Mesendoderm (in vitro differentiated cells): Measurements from ENCODE around the gene WWTR1.

Source experiments
- DNase-seq: peaks from one replicate; pipeline ENCODE4 v3.0.0; 2013
- H2AK5ac ChIP-seq: 2 replicates; pipeline ENCODE4 v1.6.1; 2013; ENCODE audit warnings: low read length, inconsistent platforms
- H2BK120ac ChIP-seq: 2 replicates; pipeline ENCODE4 v1.6.1; 2013; ENCODE audit warnings: low read depth, mild to moderate bottlenecking, low read length, moderate library complexity, mixed read lengths
- H2BK15ac ChIP-seq: replicated peaks from 2 replicates; pipeline ENCODE4 v1.6.1; 2013; ENCODE audit warnings: low read depth, mild to moderate bottlenecking, moderate library complexity
- H2BK5ac ChIP-seq: 2 replicates; pipeline ENCODE4 v1.6.1; 2013; ENCODE audit warnings: low read length, inconsistent platforms
- H3K18ac ChIP-seq: 2 replicates; pipeline ENCODE4 v1.6.1; 2013; ENCODE audit warnings: mild to moderate bottlenecking, low read length, mixed read lengths
- H3K23ac ChIP-seq: one replicate; pipeline ENCODE4 v1.6.1; 2013; ENCODE audit warnings: low read length
- H3K27ac ChIP-seq: 2 replicates; pipeline ENCODE4 v1.5.1; 2013; ENCODE audit warnings: low read depth, mild to moderate bottlenecking, inconsistent platforms, low read length, moderate library complexity
- H3K27me3 ChIP-seq: 2 replicates; pipeline ENCODE4 v1.6.1; 2013; ENCODE audit warnings: low read length, control low read depth, mild to moderate bottlenecking, inconsistent platforms; ENCODE audit not compliant: insufficient read depth, poor library complexity
- H3K36me3 ChIP-seq: 2 replicates; pipeline ENCODE4 v1.6.1; 2013; ENCODE audit warnings: low read length, inconsistent platforms; ENCODE audit not compliant: control insufficient read depth, insufficient read depth
- H3K4ac ChIP-seq: one replicate; pipeline ENCODE4 v1.6.1; 2013; ENCODE audit warnings: low read depth, mild to moderate bottlenecking, low read length, moderate library complexity
- H3K4me1 ChIP-seq: 2 replicates; pipeline ENCODE4 v1.6.1; 2013; ENCODE audit warnings: low read depth, low read length, inconsistent platforms; ENCODE audit not compliant: control insufficient read depth
- H3K4me2 ChIP-seq: 2 replicates; pipeline ENCODE4 v1.6.1; 2013; ENCODE audit warnings: low read length
- H3K4me3 ChIP-seq: 2 replicates; pipeline ENCODE4 v1.5.1; 2013; ENCODE audit warnings: mild to moderate bottlenecking, low read length
- H3K56ac ChIP-seq: one replicate; pipeline ENCODE4 v1.6.1; 2013; ENCODE audit warnings: low read length
- H3K79me1 ChIP-seq: 2 replicates; pipeline ENCODE4 v1.6.1; 2013; ENCODE audit warnings: low read length, inconsistent platforms
- H3K79me2 ChIP-seq: 2 replicates; pipeline ENCODE4 v1.6.1; 2013; ENCODE audit warnings: mild to moderate bottlenecking, low read length; ENCODE audit not compliant: control insufficient read depth, insufficient read depth
- H3K9ac ChIP-seq: 2 replicates; pipeline ENCODE4 v1.6.1; 2013; ENCODE audit warnings: low read length, inconsistent platforms
- H4K5ac ChIP-seq: one replicate; pipeline ENCODE4 v1.6.1; 2013; ENCODE audit warnings: low read length
- H4K8ac ChIP-seq: one replicate; pipeline ENCODE4 v1.6.1; 2013; ENCODE audit warnings: low read depth, mild to moderate bottlenecking, control low read depth, low read length, moderate library complexity
- WGBS: extraction: QIAGEN DNeasy Blood & Tissue Kit; methylation state at CpG from one replicate; pipeline ENCODE4 v1.1.7; 2013; ENCODE audit warnings: low lambda C conversion rate, missing lambda C conversion rate; ENCODE audit not compliant: insufficient coverage; ENCODE audit errors: extremely low coverage; 5-methylcytosine and 5-hydroxymethylcytosine counted together

The WWTR1 gene

GRCh38 chr3:149628957-149629670 is 28.7 kb downstream of the WWTR1 start:
- no peaks in the 10 kb centered on the region for H3K36me3 ChIP-seq
- H3K27me3 ChIP-seq = peaks cover 2% of the 10 kb centered on the region
- no peak overlapping the region for H3K4me3 ChIP-seq
- H3K79me1 ChIP-seq = peaks cover 25% of the 10 kb centered on the region
- no CpG with 5 or more reads among the region's 6 CpGs for WGBS
- no peak overlapping the region for H3K18ac ChIP-seq
- H2BK120ac ChIP-seq = no peak overlapping the region
- H3K79me2 ChIP-seq = peaks cover 25% of the 10 kb centered on the region
- H2BK5ac ChIP-seq = no peak overlapping the region
- no peak overlapping the region for H3K27ac ChIP-seq
- no peak overlapping the region for H3K4ac ChIP-seq
- H3K23ac ChIP-seq = no peak overlapping the region
- no peak overlapping the region for H3K9ac ChIP-seq
- no peak for DNase-seq
- H3K4me2 ChIP-seq = no peak overlapping the region
- peaks cover 2% of the 10 kb centered on the region for H3K4me1 ChIP-seq
- no peak overlapping the region for H2BK15ac ChIP-seq
- no peak overlapping the region for H3K56ac ChIP-seq
- no peak overlapping the region for H4K8ac ChIP-seq
- H2AK5ac ChIP-seq = no peak overlapping the region
- no peak overlapping the region for H4K5ac ChIP-seq

DNA sequence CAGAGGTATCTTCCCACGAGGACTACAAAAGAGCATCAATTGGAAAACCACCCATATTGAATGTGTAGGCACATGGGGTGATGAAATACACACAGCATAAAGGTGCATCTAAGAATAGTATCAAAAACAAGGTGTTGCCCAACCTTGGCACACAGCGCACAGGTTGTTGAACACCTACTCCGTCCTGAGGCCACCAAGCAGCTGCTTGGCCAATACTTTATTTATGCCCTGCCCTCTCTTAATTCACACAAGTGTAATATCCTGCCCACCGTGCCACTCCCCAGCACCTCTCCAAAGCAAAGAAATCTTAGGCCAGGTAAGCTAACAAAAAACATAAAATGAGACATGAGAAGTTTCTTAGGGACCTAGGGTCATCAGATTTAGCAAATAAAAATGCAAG is 31.2 kb downstream of the WWTR1 start:
- Histone ChIP-seq H3K27ac (no peak overlapping the region), H3K27me3 (peaks cover 2% of the 10 kb centered on the region), H3K4me3 (no peak overlapping the region), H3K4me2 (no peak overlapping the region), H3K79me2 (peaks cover 26% of the 10 kb centered on the region), H2BK5ac (no peak overlapping the region), H3K56ac (no peak overlapping the region), H4K5ac (no peak overlapping the region), H3K9ac (no peak overlapping the region), H4K8ac (no peak overlapping the region), H3K18ac (no peak overlapping the region), H3K4me1 (peaks cover 2% of the 10 kb centered on the region), H3K79me1 (peaks cover 24% of the 10 kb centered on the region), H2BK120ac (no peak overlapping the region), H3K4ac (no peak overlapping the region), H3K23ac (no peak overlapping the region), H3K36me3 (no peaks in the 10 kb centered on the region), H2AK5ac (no peak overlapping the region), H2BK15ac (no peak overlapping the region)
- no peak for DNase-seq
- no CpG with 5 or more reads among the region's 4 CpGs for WGBS

GRCh38 chr3:149625795-149626194 is 32.0 kb downstream of the WWTR1 start:
- no peak overlapping the region for H3K4ac ChIP-seq
- no peak overlapping the region for H3K56ac ChIP-seq
- H3K79me1 ChIP-seq = peaks cover 22% of the 10 kb centered on the region
- H2BK15ac ChIP-seq = no peak overlapping the region
- WGBS = no CpG with 5 or more reads among the region's 4 CpGs
- no peaks in the 10 kb centered on the region for H3K36me3 ChIP-seq
- no peak overlapping the region for H3K4me2 ChIP-seq
- H3K18ac ChIP-seq = no peak overlapping the region
- H3K79me2 ChIP-seq = peaks cover 25% of the 10 kb centered on the region
- H3K23ac ChIP-seq = no peak overlapping the region
- H4K5ac ChIP-seq = no peak overlapping the region
- H3K4me3 ChIP-seq = no peak overlapping the region
- no peak overlapping the region for H2AK5ac ChIP-seq
- no peak overlapping the region for H3K27ac ChIP-seq
- H2BK5ac ChIP-seq = no peak overlapping the region
- no peak overlapping the region for H2BK120ac ChIP-seq
- DNase-seq = no peak
- no peak overlapping the region for H4K8ac ChIP-seq
- H3K27me3 ChIP-seq = peaks cover 2% of the 10 kb centered on the region
- peaks cover 2% of the 10 kb centered on the region for H3K4me1 ChIP-seq
- no peak overlapping the region for H3K9ac ChIP-seq

GRCh38 chr3:149623824-149624223 is 34.0 kb downstream of the WWTR1 start:
- no CpG with 5 or more reads among the region's 6 CpGs for WGBS
- Histone ChIP-seq H3K18ac (no peak overlapping the region), H2BK5ac (no peak overlapping the region), H2BK15ac (no peak overlapping the region), H3K27me3 (peaks cover 2% of the 10 kb centered on the region), H4K8ac (no peak overlapping the region), H3K23ac (no peak overlapping the region), H3K4me3 (no peak overlapping the region), H3K4me1 (peaks cover 14% of the 10 kb centered on the region), H3K27ac (no peak overlapping the region), H3K79me1 (peaks cover 21% of the 10 kb centered on the region), H3K4ac (no peak overlapping the region), H3K9ac (no peak overlapping the region), H3K56ac (no peak overlapping the region), H3K79me2 (peaks cover 28% of the 10 kb centered on the region), H2AK5ac (no peak overlapping the region), H4K5ac (no peak overlapping the region), H2BK120ac (no peak overlapping the region), H3K4me2 (no peak overlapping the region), H3K36me3 (no peaks in the 10 kb centered on the region)
- DNase-seq = no peak

- no peak for DNase-seq
- Histone ChIP-seq H2BK120ac (no peak overlapping the region), H3K27ac (no peak overlapping the region)
These were observed 36.4 kb downstream of the WWTR1 start for GRCh38 chr3:149621218-149622005.

More at GRCh38 chr3:149621218-149622005, 36.4 kb downstream of the WWTR1 start:
- no CpG with 5 or more reads among the region's 5 CpGs for WGBS
- Histone ChIP-seq H4K5ac (no peak overlapping the region), H3K4me2 (no peak overlapping the region), H3K79me2 (peaks cover 22% of the 10 kb centered on the region), H3K36me3 (no peaks in the 10 kb centered on the region), H3K4me1 (peaks cover 18% of the 10 kb centered on the region), H2BK15ac (no peak overlapping the region), H3K18ac (no peak overlapping the region), H3K79me1 (peaks cover 17% of the 10 kb centered on the region), H4K8ac (no peak overlapping the region), H3K4ac (no peak overlapping the region), H3K9ac (no peak overlapping the region), H3K27me3 (no peaks in the 10 kb centered on the region), H2BK5ac (no peak overlapping the region), H2AK5ac (no peak overlapping the region), H3K23ac (no peak overlapping the region), H3K56ac (no peak overlapping the region), H3K4me3 (no peak overlapping the region)
